H1 (cell line): ENCODE data around the gene HHAT. TPM values are rescaled to one million over a fixed set of nuclear protein-coding genes. Genes with fewer than 3 reads are reported as not detected.

Experiments used
- CTCF ChIA-PET: fragments of 300-600 bp; sonication (Branson Sonifier 250); formaldehyde crosslinking; loops from one replicate; lab custom pipeline; 2021; ENCODE audit not compliant: partially characterized antibody; lab: Charles Lee
- POLR2A ChIA-PET: fragments of 300-600 bp; sonication (Branson Sonifier 250); formaldehyde crosslinking; loops from one replicate; lab custom pipeline; 2021; ENCODE audit warnings: inconsistent platforms; ENCODE audit not compliant: partially characterized antibody; lab: Charles Lee
- DNase-seq, 2 experiments: peaks; one replicate each; pipeline versions ENCODE4 v3.0.0 to v3.0.0-alpha.2; 2010 to 2022; ENCODE audit warnings: low spot score in 2 of 2, low read depth in 1 of 2, mixed read lengths in 1 of 2
- FAIRE-seq: peaks from 2 replicates; lab custom pipeline; 2011; peaks lifted over from hg19 to GRCh38; lab: Jason Lieb, UNC
- H2AFZ ChIP-seq: 2 replicates; pipeline ENCODE4 v1.8.1; 2012; ENCODE audit warnings: low read length, inconsistent platforms
- H2AK5ac ChIP-seq: 2 replicates; pipeline ENCODE4 v1.6.1; 2013; ENCODE audit warnings: low read depth, low read length
- H2BK120ac ChIP-seq: replicated peaks from 2 replicates; pipeline ENCODE3; 2013; ENCODE audit warnings: low read depth, low read length, inconsistent platforms
- H2BK12ac ChIP-seq: 2 replicates; pipeline ENCODE4 v1.6.1; 2013; ENCODE audit warnings: low read depth, low read length
- H2BK15ac ChIP-seq: 2 replicates; pipeline ENCODE4 v1.6.1; 2013; ENCODE audit warnings: low read length
- H2BK20ac ChIP-seq: 2 replicates; pipeline ENCODE4 v1.6.1; 2013; ENCODE audit warnings: low read length
- H2BK5ac ChIP-seq: 2 replicates; pipeline ENCODE4 v1.6.1; 2013; ENCODE audit warnings: low read depth, low read length
- H3K14ac ChIP-seq: 2 replicates; pipeline ENCODE4 v1.6.1; 2013; ENCODE audit warnings: inconsistent platforms; ENCODE audit not compliant: insufficient read length
- H3K18ac ChIP-seq: 2 replicates; pipeline ENCODE4 v1.6.1; 2013; ENCODE audit warnings: low read length; ENCODE audit errors: extremely low read depth
- H3K23ac ChIP-seq: 2 replicates; pipeline ENCODE4 v1.6.1; 2013; ENCODE audit warnings: inconsistent platforms; ENCODE audit not compliant: insufficient read length
- H3K23me2 ChIP-seq: 2 replicates; pipeline ENCODE4 v1.6.1; 2013; ENCODE audit warnings: low read depth, low read length
- H3K27ac ChIP-seq: 2 replicates; pipeline ENCODE4 v1.6.1; 2011; ENCODE audit warnings: low read depth, low read length, inconsistent platforms
- H3K27me3 ChIP-seq, 4 experiments: replicated peaks in 1 of 4; 1 replicate in 1 of 4; 2 replicates in 3 of 4; pipeline versions ENCODE4 v1.6.1 to v1.8.1; 2011 to 2013; ENCODE audit warnings: low read length in 3 of 4, mild to moderate bottlenecking in 3 of 4, inconsistent platforms in 2 of 4, mixed read lengths in 2 of 4, moderate library complexity in 1 of 4; ENCODE audit not compliant: control insufficient read depth in 3 of 4, insufficient read depth in 3 of 4; ENCODE audit errors: extremely low read depth in 1 of 4
- H3K36me3 ChIP-seq, 4 experiments: 2 replicates each; pipeline versions ENCODE4 v1.6.1 to v1.8.1; 2011 to 2013; ENCODE audit warnings: mild to moderate bottlenecking in 4 of 4, low read length in 3 of 4, moderate library complexity in 2 of 4, control low read depth in 1 of 4, inconsistent platforms in 1 of 4; ENCODE audit not compliant: insufficient read depth in 4 of 4, control insufficient read depth in 2 of 4
- H3K4ac ChIP-seq: replicated peaks from 2 replicates; pipeline ENCODE3; 2013; ENCODE audit warnings: low read length, low read depth, mixed read lengths, inconsistent platforms; ENCODE audit not compliant: insufficient read length
- H3K4me1 ChIP-seq, 4 experiments: replicated peaks in 1 of 4; 1 replicate in 1 of 4; 2 replicates in 3 of 4; pipeline versions ENCODE4 v1.6.1 to v1.8.1; 2011 to 2013; ENCODE audit warnings: low read length in 3 of 4, inconsistent platforms in 2 of 4, mixed read lengths in 1 of 4; ENCODE audit not compliant: insufficient read depth in 4 of 4, control insufficient read depth in 3 of 4
- H3K4me2 ChIP-seq, 2 experiments: 2 replicates each; pipeline versions ENCODE4 v1.6.1 to v1.8.1; 2011 to 2013; ENCODE audit warnings: low read depth in 2 of 2, low read length in 2 of 2, control low read depth in 1 of 2, inconsistent platforms in 1 of 2, mild to moderate bottlenecking in 1 of 2; ENCODE audit not compliant: insufficient read depth in 1 of 2
- H3K4me3 ChIP-seq, 4 experiments: fragments of 200-600, 300-600 bp in 1 of 4; sonication (generic), shearing (Covaris generic), sonication (Bioruptor Twin) in 1 of 4; 2 replicates each; pipeline versions ENCODE4 v1.5.1 to v1.8.1; 2011 to 2016; ENCODE audit warnings: low read length in 4 of 4, low read depth in 3 of 4, control low read depth in 2 of 4, inconsistent platforms in 2 of 4, mild to moderate bottlenecking in 2 of 4, mixed read lengths in 1 of 4, moderate library complexity in 1 of 4; ENCODE audit not compliant: insufficient read depth in 2 of 4; ENCODE audit errors: extremely low read depth in 1 of 4
- H3K56ac ChIP-seq: replicated peaks from 2 replicates; pipeline ENCODE3; 2013; ENCODE audit warnings: low read depth, mild to moderate bottlenecking, mixed read lengths, low read length, inconsistent platforms; ENCODE audit not compliant: insufficient read length
- H3K79me1 ChIP-seq: 2 replicates; pipeline ENCODE4 v1.6.1; 2013; ENCODE audit warnings: low read depth, low read length, control low read depth
- H3K79me2 ChIP-seq, 2 experiments: 2 replicates each; pipeline versions ENCODE4 v1.6.1 to v1.8.1; 2012 to 2013; ENCODE audit warnings: low read length in 2 of 2, mild to moderate bottlenecking in 2 of 2, inconsistent platforms in 1 of 2; ENCODE audit not compliant: insufficient read depth in 2 of 2, control insufficient read depth in 1 of 2
- H3K9ac ChIP-seq, 4 experiments: replicated peaks in 1 of 4; 1 replicate in 1 of 4; 2 replicates in 3 of 4; pipeline versions ENCODE4 v1.6.1 to v1.8.1; 2011 to 2013; ENCODE audit warnings: low read depth in 3 of 4, low read length in 3 of 4, control low read depth in 2 of 4, mild to moderate bottlenecking in 2 of 4, moderate library complexity in 2 of 4, inconsistent platforms in 1 of 4; ENCODE audit errors: extremely low read depth in 1 of 4
- H3K9me3 ChIP-seq, 2 experiments: 2 replicates each; pipeline versions ENCODE4 v1.6.1 to v1.8.1; 2012 to 2013; ENCODE audit warnings: mild to moderate bottlenecking in 2 of 2, moderate library complexity in 2 of 2, control low read depth in 1 of 2, inconsistent platforms in 1 of 2, low read depth in 1 of 2, low read length in 1 of 2, mixed read lengths in 1 of 2; ENCODE audit not compliant: insufficient read depth in 2 of 2
- H4K20me1 ChIP-seq, 2 experiments: replicated peaks in 1 of 2; 2 replicates each; pipeline versions ENCODE3 to v1.8.1; 2011 to 2013; ENCODE audit warnings: inconsistent platforms in 2 of 2, low read length in 2 of 2, mild to moderate bottlenecking in 1 of 2; ENCODE audit not compliant: insufficient read depth in 2 of 2, control insufficient read depth in 1 of 2
- H4K5ac ChIP-seq: 2 replicates; pipeline ENCODE4 v1.6.1; 2013; ENCODE audit warnings: low read length, low read depth, mixed read lengths, inconsistent platforms; ENCODE audit not compliant: insufficient read length
- H4K8ac ChIP-seq: 2 replicates; pipeline ENCODE4 v1.8.0; 2013; ENCODE audit warnings: mild to moderate bottlenecking, moderate library complexity, low read length, inconsistent platforms; ENCODE audit not compliant: insufficient read depth; ENCODE audit errors: extremely low read depth
- H4K91ac ChIP-seq: replicated peaks from 2 replicates; pipeline ENCODE3; 2013; ENCODE audit warnings: low read length, mixed read lengths, inconsistent platforms; ENCODE audit not compliant: insufficient read length
- BCL11A ChIP-seq, 2 experiments: IDR thresholded peaks; one replicate each; pipeline ENCODE4 v1.6.1; 2011; ENCODE audit warnings: low read depth in 2 of 2, low read length in 2 of 2, mild to moderate bottlenecking in 2 of 2
- CBX8 ChIP-seq: fragments of 300-800, 300-1000 bp; sonication (generic); IDR thresholded peaks from 2 replicates; pipeline ENCODE4 v1.7.1; 2016; ENCODE audit warnings: low read depth, low read length, borderline replicate concordance
- CTBP2 ChIP-seq: IDR thresholded peaks from 2 replicates; pipeline ENCODE4 v1.7.0; 2011; ENCODE audit warnings: borderline replicate concordance, mild to moderate bottlenecking, moderate library complexity, mixed read lengths, low read length; ENCODE audit not compliant: insufficient read depth, insufficient read length
- EGR1 ChIP-seq: IDR thresholded peaks from 2 replicates; pipeline ENCODE4 v1.6.1; 2011; ENCODE audit warnings: low read depth, low read length, borderline replicate concordance
- EP300 ChIP-seq, 2 experiments: IDR thresholded peaks; 1 replicate in 1 of 2; 2 replicates in 1 of 2; pipeline ENCODE4 v1.6.1; 2011 to 2012; ENCODE audit warnings: low read depth in 2 of 2, low read length in 2 of 2, mild to moderate bottlenecking in 2 of 2, borderline replicate concordance in 1 of 2, inconsistent platforms in 1 of 2, moderate library complexity in 1 of 2
- HDAC2 ChIP-seq, 2 experiments: fragments of 300-600 bp in 1 of 2; sonication (generic) in 1 of 2; IDR thresholded peaks; 2 replicates each; pipeline ENCODE4 v1.6.1; 2011 to 2012; ENCODE audit warnings: low read depth in 2 of 2, low read length in 2 of 2, mild to moderate bottlenecking in 2 of 2, moderate library complexity in 2 of 2, borderline replicate concordance in 1 of 2, inconsistent platforms in 1 of 2
- KDM1A ChIP-seq: fragments of 200-600, 300-600 bp; sonication (generic); IDR thresholded peaks from 2 replicates; pipeline ENCODE4 v1.7.1; 2016; ENCODE audit warnings: mild to moderate bottlenecking, low read length, borderline replicate concordance
- NRF1 ChIP-seq: IDR thresholded peaks from 2 replicates; pipeline ENCODE4 v1.6.1; 2011; ENCODE audit warnings: mild to moderate bottlenecking, low read depth, low read length, improper control_type of control experiment
- POLR2AphosphoS5 ChIP-seq: IDR thresholded peaks from 2 replicates; pipeline ENCODE4 v1.6.1; 2011; ENCODE audit warnings: low read depth, low read length
- POU5F1 ChIP-seq: IDR thresholded peaks from 2 replicates; pipeline ENCODE4 v1.6.1; 2011; ENCODE audit warnings: low read depth, mild to moderate bottlenecking, low read length, moderate library complexity
- RBBP5 ChIP-seq: IDR thresholded peaks from 2 replicates; pipeline ENCODE4 v1.7.1; 2012; ENCODE audit warnings: low read depth, mild to moderate bottlenecking, inconsistent platforms, low read length, moderate library complexity, borderline replicate concordance
- RXRA ChIP-seq: IDR thresholded peaks from 2 replicates; pipeline ENCODE4 v1.6.1; 2011; ENCODE audit warnings: low read depth, mild to moderate bottlenecking, low read length, moderate library complexity; ENCODE audit not compliant: insufficient read depth
- SP1 ChIP-seq: IDR thresholded peaks from 2 replicates; pipeline ENCODE4 v1.6.1; 2011; ENCODE audit warnings: low read depth, low read length
- TCF12 ChIP-seq: IDR thresholded peaks from 2 replicates; pipeline ENCODE4 v1.6.1; 2011; ENCODE audit warnings: low read depth, mild to moderate bottlenecking, low read length
- WGBS, 2 experiments: shearing (Covaris generic) in 1 of 2; methylation state at CpG; one replicate each; pipeline versions ENCODE4 v1.1.6 to v1.1.7; 2013 to 2015; ENCODE audit warnings: low lambda C conversion rate in 2 of 2, mixed read lengths in 2 of 2, inconsistent platforms in 1 of 2, low coverage in 1 of 2, missing lambda C conversion rate in 1 of 2; ENCODE audit not compliant: insufficient replicate concordance in 2 of 2, insufficient coverage in 1 of 2, insufficient read length in 1 of 2; ENCODE audit errors: extremely low coverage in 1 of 2, missing lambda C conversion rate in 1 of 2; 5-methylcytosine and 5-hydroxymethylcytosine counted together
- polyA plus RNA-seq, 7 experiments: library from polyadenylated mRNA; depleted of rRNA in 3 of 7; stranded (reverse) in 5 of 7; unstranded in 2 of 7; fragments of >200 nt in 5 of 7; fragments of 200-250 nt in 2 of 7; gene quantifications; 1 replicate in 5 of 7; 2 replicates in 1 of 7; 4 replicates in 1 of 7; pipeline versions ENCODE4 v1.2.1 to v1.2.3, GENCODE V29; 2011 to 2013; ENCODE audit warnings: missing spikeins in 2 of 7, mixed read lengths in 2 of 7
- total RNA-seq: library from RNA; stranded (reverse); fragmentation: NEBNext Ultra II Directional; extraction: Animal tissue kit (Norgen Biotek cat#: 25700); gene quantifications from 2 replicates; pipeline ENCODE4 v1.2.1, GENCODE V29; 2021

The HHAT gene
- total and polyA plus RNA-seq, 2 of the 8 experiments (the other 6 are each of a cell fraction or from before 2014, with no cell fraction given) = 0.15 to 0.51 TPM

DNA sequence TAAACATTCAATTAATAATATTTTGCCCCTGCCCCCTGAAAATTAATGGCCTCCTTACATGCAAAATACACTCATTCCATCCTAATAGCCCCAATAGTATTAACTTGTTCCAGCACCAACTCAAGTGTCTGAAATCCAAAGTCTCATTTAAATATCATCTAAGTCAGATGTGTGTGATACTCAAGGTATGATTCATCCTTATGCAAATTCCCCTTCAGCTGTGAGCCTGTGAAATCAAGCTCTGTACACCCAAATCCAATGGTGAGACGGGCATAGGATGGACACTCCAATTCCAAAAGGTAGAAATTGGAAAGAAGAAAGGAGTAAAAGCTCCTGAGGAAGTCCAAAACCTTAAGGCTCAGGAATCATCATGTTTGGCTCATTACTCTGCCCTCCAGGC, 83.5 kb downstream of the HHAT start:
- FAIRE-seq (no peak), DNase-seq (no peak)
- Histone ChIP-seq H3K27ac (no peak overlapping the region), H3K4me1 (peaks cover 3 to 12% (median 4%) of the 10 kb centered on the region in 4 experiments; a peak in 5 of 7 replicates), H2BK20ac (no peak overlapping the region), H3K14ac (no peak overlapping the region), H2BK120ac (no peak overlapping the region), H3K23ac (no peak overlapping the region), H3K4me3 (no peak overlapping the region), H3K56ac (no peak overlapping the region), H3K18ac (no peak overlapping the region), H2BK15ac (no peak overlapping the region), H2BK5ac (no peak overlapping the region), H4K91ac (no peak overlapping the region), H4K5ac (no peak overlapping the region), H3K9ac (no peak overlapping the region), H3K4ac (no peak overlapping the region), H2BK12ac (no peak overlapping the region), H3K9me3 (peaks cover 0 to 2% of the 10 kb centered on the region in 2 experiments; a peak in 1 of 4 replicates), H2AK5ac (no peak overlapping the region), H2AFZ (no peak overlapping the region), H4K20me1 (no peaks in the 10 kb centered on the region), H3K27me3 (no peaks in the 10 kb centered on the region), H3K36me3 (no peaks in the 10 kb centered on the region), H3K79me1 (no peaks in the 10 kb centered on the region), H4K8ac (no peak overlapping the region), H3K4me2 (no peak overlapping the region), H3K79me2 (no peaks in the 10 kb centered on the region), H3K23me2 (no peaks in the 10 kb centered on the region)
- POLR2A ChIA-PET = no interaction called here
- WGBS, 2 experiments = 63% methylated on average over 1 of the region's 1 CpG; no CpG with 5 or more reads in 1 of the 2 experiments
- CTCF ChIA-PET = interaction anchor here (0.7 to 2.2 kb wide), 4 partner anchors 10 to 726 kb away, joined by 3 to 9 read pairs (median 4); no protein-coding TSS in a partner anchor
- TF ChIP-seq POU5F1 (no peak), HDAC2 (IDR thresholded peaks at IDR 0.05; ENCODE audit: borderline replicate concordance in 1 of 2, low read depth in 2 of 2, low read length in 2 of 2) (no peak), BCL11A (IDR thresholded peaks at IDR 0.05; ENCODE audit: low read depth in 2 of 2, low read length in 2 of 2) (no peak), RBBP5 (no peak), KDM1A (no peak), EGR1 (no peak), POLR2AphosphoS5 (no peak), NRF1 (no peak), TCF12 (no peak), EP300 (IDR thresholded peaks at IDR 0.05; ENCODE audit: borderline replicate concordance in 1 of 2, low read depth in 2 of 2, low read length in 2 of 2) (no peak), CBX8 (no peak), RXRA (no peak), SP1 (no peak), CTBP2 (no peak)
